ENCODE data around the gene RABEPK.

GRCh38 chr9:125277411-125277810, 77.1 kb downstream of the RABEPK start:
- no peak for TF ChIP-seq CTCF (IDR thresholded peaks at IDR 0.05)
- no peak for TF ChIP-seq POLR2AphosphoS5 (IDR thresholded peaks at IDR 0.05)

Measured in transverse colon (tissue), 4 donors.